Activated B cell treated with CpG ODN at 0.5 μM for 24 hours (primary cell): ENCODE measurements around the gene DNAJC5G. TPM values are rescaled to one million over a fixed set of nuclear protein-coding genes. Genes with fewer than 3 reads are reported as not detected.

Experiments
- ATAC-seq: fragments of 200-7000 bp; cut with Tn5 transposase; one replicate; pipeline ENCODE4 v1.10.0; 2021; ENCODE audit warnings: low read depth, mild to moderate bottlenecking, moderate library complexity
- CTCF ChIA-PET: fragments of 350-600 bp; sonication (Branson Sonifier 250); formaldehyde crosslinking; loops from one replicate; lab custom pipeline; 2021; ENCODE audit warnings: antibody characterized with exemption; lab: Charles Lee
- POLR2A ChIA-PET: fragments of 350-600 bp; sonication (Branson Sonifier 250); formaldehyde crosslinking; loops from one replicate; lab custom pipeline; 2021; ENCODE audit warnings: antibody characterized with exemption; lab: Charles Lee
- DNase-seq: peaks from one replicate; pipeline ENCODE4 v3.0.0; 2022
- H3K27ac Mint-ChIP-seq: one replicate; pipeline ENCODE4 v1.8.0; 2020; ENCODE audit warnings: mixed read lengths
- H3K27me3 Mint-ChIP-seq: one replicate; pipeline ENCODE4 v1.8.0; 2021; ENCODE audit warnings: mixed read lengths
- H3K36me3 Mint-ChIP-seq: one replicate; pipeline ENCODE4 v1.8.0; 2021; ENCODE audit warnings: low read depth, mixed read lengths
- H3K4me1 Mint-ChIP-seq: one replicate; pipeline ENCODE4 v1.8.0; 2021; ENCODE audit warnings: mixed read lengths
- H3K4me3 Mint-ChIP-seq: one replicate; pipeline ENCODE4 v1.8.0; 2020; ENCODE audit warnings: mild to moderate bottlenecking, mixed read lengths
- H3K9me3 Mint-ChIP-seq: one replicate; pipeline ENCODE4 v1.8.0; 2020; ENCODE audit warnings: mixed read lengths
- CTCF ChIP-seq: fragments of 200-600 bp; IDR thresholded peaks from one replicate; pipeline ENCODE4 v1.8.0; 2022; ENCODE audit warnings: antibody characterized with exemption, mild to moderate bottlenecking
- intact Hi-C: fragments of 100-400 bp; cut with micrococcal nuclease; formaldehyde crosslinking; loops from one replicate; pipeline ENCODE4 v1.15.1; 2024
- total RNA-seq: library from RNA; stranded (reverse); gene quantifications from 2 replicates; pipeline ENCODE4 v1.2.3, GENCODE V29; 2022

DNAJC5G gene
- total RNA-seq, 1 donor from 2014 or later: not detected

GRCh38 chr2:27250652-27251379 lies 24.4 kb upstream of the DNAJC5G start:
- CTCF ChIA-PET: interaction anchor here (1.6 kb wide), 1 partner anchor 28 kb away, joined by 11 read pairs; no protein-coding TSS in a partner anchor
- Mint-ChIP-seq H3K27ac (no peak overlapping the region), H3K27me3 (peaks cover 21% of the 10 kb centered on the region), H3K36me3 (no peaks in the 10 kb centered on the region), H3K4me1 (no peaks in the 10 kb centered on the region), H3K4me3 (no peak overlapping the region), H3K9me3 (no peaks in the 10 kb centered on the region)
- ATAC-seq (no peak), DNase-seq (no peak)
- POLR2A ChIA-PET: no interaction called here
- no peak for TF ChIP-seq CTCF
- intact Hi-C loops: loop anchor here (1.0 kb wide), 1 partner anchor 29 kb away; no protein-coding TSS in a partner anchor

GRCh38 chr2:27251766-27252165 lies 23.5 kb upstream of the DNAJC5G start:
- ChIA-PET CTCF (interaction anchor here (1.6 kb wide), 1 partner anchor 27 kb away, joined by 11 read pairs; no protein-coding TSS in a partner anchor), POLR2A (interaction anchor here (0.6 kb wide), 1 partner anchor 27 kb away, joined by 6 read pairs; no protein-coding TSS in a partner anchor)
- H3K4me1 Mint-ChIP-seq: no peaks in the 10 kb centered on the region
- no peak overlapping the region for H3K4me3 Mint-ChIP-seq
- intact Hi-C loops: no loop called here
- TF ChIP-seq CTCF: no peak
- peaks cover 29% of the 10 kb centered on the region for H3K27me3 Mint-ChIP-seq
- H3K27ac Mint-ChIP-seq: no peak overlapping the region
- H3K9me3 Mint-ChIP-seq: no peaks in the 10 kb centered on the region
- ATAC-seq: no peak
- DNase-seq: no peak
- H3K36me3 Mint-ChIP-seq: no peaks in the 10 kb centered on the region

GRCh38 chr2:27255187-27255586 lies 20.0 kb upstream of the DNAJC5G start:
- H3K4me1 Mint-ChIP-seq: no peaks in the 10 kb centered on the region
- CTCF ChIA-PET: no interaction called here
- DNase-seq (no peak), ATAC-seq (no peak)
- intact Hi-C loops: no loop called here
- H3K9me3 Mint-ChIP-seq: no peaks in the 10 kb centered on the region
- no peaks in the 10 kb centered on the region for H3K36me3 Mint-ChIP-seq
- H3K4me3 Mint-ChIP-seq: no peak overlapping the region
- no peak overlapping the region for H3K27ac Mint-ChIP-seq
- POLR2A ChIA-PET: no interaction called here
- no peak for TF ChIP-seq CTCF
- peaks cover 51% of the 10 kb centered on the region for H3K27me3 Mint-ChIP-seq

- no peak for TF ChIP-seq CTCF
Measured at GRCh38 chr2:27255660-27256059, 19.6 kb upstream of the DNAJC5G start.

GRCh38 chr2:27256855-27257454 lies 18.3 kb upstream of the DNAJC5G start:
- Mint-ChIP-seq H3K36me3 (no peaks in the 10 kb centered on the region), H3K27ac (no peak overlapping the region), H3K27me3 (peaks cover 58% of the 10 kb centered on the region), H3K9me3 (no peaks in the 10 kb centered on the region), H3K4me1 (peaks cover 11% of the 10 kb centered on the region), H3K4me3 (no peak overlapping the region)
- intact Hi-C loops: no loop called here
- DNase-seq (no peak), ATAC-seq (no peak)
- POLR2A ChIA-PET: interaction anchor here (0.6 kb wide), 1 partner anchor 44 kb away, joined by 5 read pairs; no protein-coding TSS in a partner anchor
- TF ChIP-seq CTCF: no peak
- CTCF ChIA-PET: no interaction called here

More at GRCh38 chr2:27255660-27256059, 19.6 kb upstream of the DNAJC5G start:
- ChIA-PET POLR2A (no interaction called here), CTCF (no interaction called here)
- DNase-seq (no peak), ATAC-seq (no peak)
- Mint-ChIP-seq H3K36me3 (no peaks in the 10 kb centered on the region), H3K27ac (no peak overlapping the region), H3K27me3 (peaks cover 54% of the 10 kb centered on the region), H3K9me3 (no peaks in the 10 kb centered on the region), H3K4me1 (no peaks in the 10 kb centered on the region), H3K4me3 (no peak overlapping the region)
- intact Hi-C loops: no loop called here
